HepG2 (cell line): ENCODE data around the gene MAPKAPK3. TPM values are rescaled to one million over a fixed set of nuclear protein-coding genes. Genes with fewer than 3 reads are reported as not detected.

Source experiments
- ATAC-seq: fragments of 200-7000 bp; cut with Tn5 transposase; 3 replicates; pipeline ENCODE4 v1.9.1; 2020; ENCODE audit warnings: mild to moderate bottlenecking, moderate library complexity
- BruUV-seq: library from RNA; stranded (reverse); fragments of 400-500 nt; replicated peaks from 2 replicates; lab custom pipeline; 2021; lab: Mats Ljungman, UMichigan
- CTCF ChIA-PET: fragments of 300-600 bp; formaldehyde crosslinking; extraction: SDS; loops from one replicate; lab custom pipeline; 2021; ENCODE audit warnings: low total read pairs, inconsistent platforms, low intra/inter-chr PET ratio; lab: Yijun Ruan, JAX
- POLR2A ChIA-PET: fragments of 350-600 bp; sonication (Branson Sonifier 250); formaldehyde crosslinking; loops from one replicate; lab custom pipeline; 2020; ENCODE audit warnings: antibody characterized with exemption, inconsistent platforms; lab: Yijun Ruan, JAX
- DNase-seq: peaks from one replicate; pipeline ENCODE4 v3.0.0-alpha.2; 2015; ENCODE audit warnings: low spot score
- FAIRE-seq: peaks from 3 replicates; lab custom pipeline; 2011; peaks lifted over from hg19 to GRCh38; lab: Jason Lieb, UNC
- H2AFZ ChIP-seq: one replicate; pipeline ENCODE4 v1.6.1; 2011; ENCODE audit warnings: low read length, inconsistent platforms
- H3K27ac ChIP-seq: fragments of 300-600 bp; 3 replicates; pipeline ENCODE4 v1.8.0; 2011; ENCODE audit warnings: mixed run types, mild to moderate bottlenecking, mixed read lengths, low read length, inconsistent platforms; ENCODE audit not compliant: insufficient read depth; ENCODE audit errors: extremely low read length
- H3K27me3 ChIP-seq, 2 experiments: fragments of 200-600 bp in 1 of 2; 2 replicates in 1 of 2; 3 replicates in 1 of 2; pipeline versions ENCODE4 v1.6.0 to v1.8.0; 2011; ENCODE audit warnings: low read length in 2 of 2, mild to moderate bottlenecking in 2 of 2, moderate library complexity in 2 of 2, inconsistent platforms in 1 of 2; ENCODE audit not compliant: insufficient read depth in 2 of 2, control insufficient read depth in 1 of 2
- H3K36me3 ChIP-seq, 2 experiments: fragments of 200-600 bp in 1 of 2; replicated peaks in 1 of 2; 2 replicates in 1 of 2; 3 replicates in 1 of 2; pipeline versions ENCODE4 v1.5.1 to v1.8.0; 2011; ENCODE audit warnings: low read length in 2 of 2, inconsistent platforms in 1 of 2; ENCODE audit not compliant: insufficient read depth in 2 of 2, control insufficient read depth in 1 of 2
- H3K4me1 ChIP-seq: 2 replicates; pipeline ENCODE4 v1.5.1; 2012; ENCODE audit warnings: low read length, inconsistent platforms; ENCODE audit not compliant: insufficient read depth
- H3K4me2 ChIP-seq: 2 replicates; pipeline ENCODE4 v1.6.0; 2011; ENCODE audit warnings: low read depth, low read length, inconsistent platforms
- H3K4me3 ChIP-seq, 3 experiments: fragments of 200-600 bp in 1 of 3; sonication (generic), shearing (Covaris generic) in 1 of 3; replicated peaks in 1 of 3; 2 replicates each; pipeline ENCODE4 v1.5.1; 2011 to 2016; ENCODE audit warnings: low read length in 3 of 3, inconsistent platforms in 2 of 3, low read depth in 2 of 3, mild to moderate bottlenecking in 2 of 3, control low read depth in 1 of 3, mixed read lengths in 1 of 3; ENCODE audit not compliant: insufficient read depth in 1 of 3
- H3K79me2 ChIP-seq: one replicate; pipeline ENCODE4 v1.6.1; 2011; ENCODE audit warnings: low read length, inconsistent platforms; ENCODE audit not compliant: insufficient read depth
- H3K9ac ChIP-seq: 2 replicates; pipeline ENCODE4 v1.6.0; 2011; ENCODE audit warnings: mild to moderate bottlenecking, low read depth, low read length, inconsistent platforms; ENCODE audit not compliant: insufficient read depth
- H3K9me3 ChIP-seq: 2 replicates; pipeline ENCODE4 v1.5.1; 2012; ENCODE audit warnings: mild to moderate bottlenecking, low read length
- H4K20me1 ChIP-seq: 2 replicates; pipeline ENCODE4 v1.6.0; 2011; ENCODE audit warnings: inconsistent platforms, mild to moderate bottlenecking, low read length, moderate library complexity; ENCODE audit not compliant: insufficient read depth
- GABPA ChIP-seq, 2 experiments: IDR thresholded peaks; 2 replicates each; pipeline ENCODE4 v1.6.1; 2011 to 2016; ENCODE audit warnings: low read depth in 2 of 2, low read length in 1 of 2, missing biosample characterization in 1 of 2, missing genetic modification characterization in 1 of 2
- KLF12 ChIP-seq: sonication (generic); formaldehyde crosslinking; IDR thresholded peaks from 2 replicates; pipeline ENCODE4 v1.4.0; 2020; ENCODE audit warnings: missing genetic modification reagents, borderline replicate concordance
- NFKB2 ChIP-seq: sonication (generic); formaldehyde crosslinking; IDR thresholded peaks from 2 replicates; pipeline ENCODE4 v1.4.0; 2020; ENCODE audit warnings: missing genetic modification reagents, borderline replicate concordance
- RXRA ChIP-seq: sonication (generic); formaldehyde crosslinking; IDR thresholded peaks from 2 replicates; pipeline ENCODE4 v1.5.1; 2020; ENCODE audit warnings: missing genetic modification reagents
- ZMAT3 ChIP-seq: sonication (generic); formaldehyde crosslinking; conservative IDR thresholded peaks from 2 replicates; pipeline ENCODE4 v1.7.0; 2021; ENCODE audit warnings: missing genetic modification reagents
- ZNF407 ChIP-seq: sonication (generic); formaldehyde crosslinking; IDR thresholded peaks from one replicate; pipeline ENCODE4 v1.5.1; 2020; ENCODE audit warnings: mild to moderate bottlenecking, missing genetic modification reagents; ENCODE audit errors: not compliant biosample characterization
- WGBS: methylation state at CpG from one replicate; pipeline ENCODE4 v1.1.6; 2017; ENCODE audit warnings: low lambda C conversion rate; 5-methylcytosine and 5-hydroxymethylcytosine counted together
- in situ Hi-C: cut with HindIII; loops from 2 replicates; pipeline ENCODE4 v1.10.0; 2017; ENCODE audit warnings: low pct_unique_long_range_greater_than_20kb; ENCODE audit not compliant: extremely low pct_ligation_motif_present
- intact Hi-C: fragments of 100-400 bp; cut with micrococcal nuclease; formaldehyde crosslinking; loops from one replicate; pipeline ENCODE4 v1.10.0; 2022; ENCODE audit not compliant: unreplicated experiment
- polyA plus RNA-seq, 8 experiments: library from polyadenylated mRNA; depleted of rRNA in 3 of 8; stranded (reverse) in 7 of 8; unstranded in 1 of 8; fragments of >200 nt; fragmentation: Illumina TruSeq in 4 of 8; extraction: Trizol in 4 of 8; gene quantifications; 2 replicates each; pipeline versions ENCODE4 v1.2.1 to v1.2.3, GENCODE V29; 2011 to 2016; ENCODE audit warnings: low read depth in 4 of 8, missing spikeins in 1 of 8, mixed read lengths in 1 of 8; ENCODE audit not compliant: insufficient read depth in 1 of 8
- total RNA-seq, 5 experiments: library from RNA; depleted of rRNA; stranded (reverse); fragments of >200 nt; fragmentation: Illumina TruSeq; extraction: Trizol; gene quantifications; 2 replicates each; pipeline ENCODE4 v1.2.3, GENCODE V29; 2016; ENCODE audit warnings: low read depth in 1 of 5
- TF ChIP-seq, protein P1 (sequence below): sonication (generic); formaldehyde crosslinking; IDR thresholded peaks from 2 replicates; pipeline ENCODE4 v1.9.0; 2021; ENCODE audit warnings: missing genetic modification reagents, borderline replicate concordance

The MAPKAPK3 gene
- total and polyA plus RNA-seq, 2 of the 13 experiments (the other 11 are each of a cell fraction or from before 2014, with no cell fraction given): 39.9 to 41.2 TPM

- no peak for TF ChIP-seq KLF12
- no peak for TF ChIP-seq GABPA (IDR thresholded peaks at IDR 0.05; ENCODE audit: low read depth, low read length)
- TF ChIP-seq GABPA (CRISPR knock-in tag; IDR thresholded peaks at IDR 0.05; ENCODE audit: low read depth): no peak
- TF ChIP-seq NFKB2 (CRISPR knock-in tag): no peak
- no peak for TF ChIP-seq ZNF407 (CRISPR knock-in tag)
- TF ChIP-seq, protein P1, sequence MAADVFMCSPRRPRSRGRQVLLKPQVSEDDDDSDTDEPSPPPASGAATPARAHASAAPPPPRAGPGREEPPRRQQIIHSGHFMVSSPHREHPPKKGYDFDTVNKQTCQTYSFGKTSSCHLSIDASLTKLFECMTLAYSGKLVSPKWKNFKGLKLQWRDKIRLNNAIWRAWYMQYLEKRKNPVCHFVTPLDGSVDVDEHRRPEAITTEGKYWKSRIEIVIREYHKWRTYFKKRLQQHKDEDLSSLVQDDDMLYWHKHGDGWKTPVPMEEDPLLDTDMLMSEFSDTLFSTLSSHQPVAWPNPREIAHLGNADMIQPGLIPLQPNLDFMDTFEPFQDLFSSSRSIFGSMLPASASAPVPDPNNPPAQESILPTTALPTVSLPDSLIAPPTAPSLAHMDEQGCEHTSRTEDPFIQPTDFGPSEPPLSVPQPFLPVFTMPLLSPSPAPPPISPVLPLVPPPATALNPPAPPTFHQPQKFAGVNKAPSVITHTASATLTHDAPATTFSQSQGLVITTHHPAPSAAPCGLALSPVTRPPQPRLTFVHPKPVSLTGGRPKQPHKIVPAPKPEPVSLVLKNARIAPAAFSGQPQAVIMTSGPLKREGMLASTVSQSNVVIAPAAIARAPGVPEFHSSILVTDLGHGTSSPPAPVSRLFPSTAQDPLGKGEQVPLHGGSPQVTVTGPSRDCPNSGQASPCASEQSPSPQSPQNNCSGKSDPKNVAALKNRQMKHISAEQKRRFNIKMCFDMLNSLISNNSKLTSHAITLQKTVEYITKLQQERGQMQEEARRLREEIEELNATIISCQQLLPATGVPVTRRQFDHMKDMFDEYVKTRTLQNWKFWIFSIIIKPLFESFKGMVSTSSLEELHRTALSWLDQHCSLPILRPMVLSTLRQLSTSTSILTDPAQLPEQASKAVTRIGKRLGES: no peak
- TF ChIP-seq ZMAT3: no peak
- TF ChIP-seq RXRA: no peak
- no peaks in the 10 kb centered on the region for H3K36me3 ChIP-seq
- WGBS: 5% methylated on average over 1 of the region's 3 CpGs
- H3K27ac ChIP-seq: no peak overlapping the region
- intact Hi-C loops (no loop called here), in situ Hi-C loops (no loop called here)
- H3K4me1 ChIP-seq: 0 out of 2 replicates have a peak, but pooled peaks cover under 1% of the 10 kb centered on the region
- H3K4me3 ChIP-seq: no peak overlapping the region
- DNase-seq (no peak), FAIRE-seq (no peak), ATAC-seq (no peak)
- no peak overlapping the region for H3K9ac ChIP-seq
- no peak overlapping the region for H3K4me2 ChIP-seq
- no peak overlapping the region for H2AFZ ChIP-seq
- ChIA-PET CTCF (no interaction called here), POLR2A (no interaction called here)
- H3K27me3 ChIP-seq: peaks cover 0 to 33% of the 10 kb centered on the region in 2 experiments; a peak in 3 of 5 replicates
- H3K9me3 ChIP-seq: no peaks in the 10 kb centered on the region
- no peaks in the 10 kb centered on the region for H3K79me2 ChIP-seq
- BruUV-seq: no TSS peak
- H4K20me1 ChIP-seq: no peaks in the 10 kb centered on the region
Observed at GRCh38 chr3:50657816-50658215, 40.9 kb downstream of the MAPKAPK3 start.
